SK-N-SH treated with all-trans-retinoic acid at 6 μM for 48 hours (cell line): Measurements from ENCODE around the gene ZGLP1.

Source experiments
- BACH2 ChIP-seq: fragments of 250-450 bp; sonication (Bioruptor Pico); IDR thresholded peaks from 2 replicates; pipeline ENCODE4 v1.9.0; 2021; ENCODE audit warnings: mild to moderate bottlenecking, borderline replicate concordance
- CSDC2 ChIP-seq: fragments of 250-450 bp; sonication (Bioruptor Pico); IDR thresholded peaks from 2 replicates; pipeline ENCODE4 v1.5.0; 2020; ENCODE audit warnings: mild to moderate bottlenecking, moderate library complexity
- CSRNP3 ChIP-seq: fragments of 250-450 bp; sonication (Bioruptor Pico); IDR thresholded peaks from 2 replicates; pipeline ENCODE4 v1.5.1; 2021; ENCODE audit warnings: mild to moderate bottlenecking, moderate library complexity
- OSR1 ChIP-seq: fragments of 250-450 bp; sonication (Bioruptor Pico); IDR thresholded peaks from 2 replicates; pipeline ENCODE4 v1.8.0; 2022; ENCODE audit warnings: moderate library complexity, mild to moderate bottlenecking, inconsistent platforms
- PATZ1 ChIP-seq: fragments of 250-450 bp; sonication (Bioruptor Pico); IDR thresholded peaks from 2 replicates; pipeline ENCODE4 v1.8.0; 2020; ENCODE audit warnings: mild to moderate bottlenecking, moderate library complexity, borderline replicate concordance
- PPARA ChIP-seq: fragments of 250-450 bp; sonication (Bioruptor Pico); IDR thresholded peaks from 2 replicates; pipeline ENCODE4 v1.5.0; 2020; ENCODE audit warnings: mild to moderate bottlenecking, borderline replicate concordance
- SNAI2 ChIP-seq: fragments of 250-450 bp; sonication (Bioruptor Pico); IDR thresholded peaks from 2 replicates; pipeline ENCODE4 v1.5.0; 2020; ENCODE audit warnings: mild to moderate bottlenecking, moderate library complexity
- TOX ChIP-seq: fragments of 250-450 bp; sonication (Bioruptor Pico); IDR thresholded peaks from 2 replicates; pipeline ENCODE4 v1.8.0; 2021; ENCODE audit warnings: mild to moderate bottlenecking, moderate library complexity, borderline replicate concordance
- TSHZ2 ChIP-seq: fragments of 250-450 bp; sonication (Bioruptor Pico); IDR thresholded peaks from 2 replicates; pipeline ENCODE4 v1.5.0; 2020; ENCODE audit warnings: mild to moderate bottlenecking, moderate library complexity
- ZFP3 ChIP-seq: fragments of 250-450 bp; sonication (Bioruptor Pico); IDR thresholded peaks from 2 replicates; pipeline ENCODE4 v1.5.0; 2020; ENCODE audit warnings: mild to moderate bottlenecking, moderate library complexity
- ZFP30 ChIP-seq: fragments of 450-650 bp; formaldehyde crosslinking; IDR thresholded peaks from 2 replicates; pipeline ENCODE4 v1.5.0; 2022; ENCODE audit warnings: mild to moderate bottlenecking, moderate library complexity
- ZNF8 ChIP-seq: fragments of 450-650 bp; formaldehyde crosslinking; IDR thresholded peaks from 2 replicates; pipeline ENCODE4 v1.5.0; 2020; ENCODE audit warnings: mild to moderate bottlenecking, moderate library complexity

- TF ChIP-seq ZFP3 (CRISPR knock-in tag) (no peak), BACH2 (CRISPR knock-in tag) (no peak), PATZ1 (CRISPR knock-in tag) (0 out of 2 replicates have a peak, but pooled peaks have one; percentile 18), TOX (CRISPR knock-in tag) (no peak), ZFP30 (CRISPR knock-in tag) (no peak), PPARA (CRISPR knock-in tag) (no peak), SNAI2 (CRISPR knock-in tag) (no peak), TSHZ2 (CRISPR knock-in tag) (0 out of 2 replicates have a peak, but pooled peaks have one; percentile 24), OSR1 (CRISPR knock-in tag) (no peak), CSRNP3 (no peak), ZNF8 (CRISPR knock-in tag) (no peak), CSDC2 (CRISPR knock-in tag) (no peak)
These were observed 23.5 kb upstream of the ZGLP1 start, which contains the start of gene RAVER1 for GRCh38 chr19:10332965-10333757.
